Measurements from ENCODE around the gene FAM107B.
"Not testable (repeated sequence)": the region's sequence is repeated elsewhere in the genome, so short reads cannot be mapped to it uniquely, and the experiment has no call there.

Gene FAM107B

GRCh38 chr10:14600065-14600464 lies 174.6 kb downstream of the FAM107B start:
- no peak for DNase-seq (ENCODE audit: low read depth)

GRCh38 chr10:14598809-14599764 lies 175.6 kb downstream of the FAM107B start:
- no peak for DNase-seq (ENCODE audit: low read depth)

- no peak for DNase-seq (ENCODE audit: low read depth)
Measured at GRCh38 chr10:14595526-14596182, 179.0 kb downstream of the FAM107B start.

GRCh38 chr10:14594878-14595525 lies 179.7 kb downstream of the FAM107B start:
- no peak for DNase-seq (ENCODE audit: low read depth)

GRCh38 chr10:14593806-14594205 lies 180.9 kb downstream of the FAM107B start:
- no peak for DNase-seq (ENCODE audit: low read depth)

GRCh38 chr10:14592566-14592965 lies 182.1 kb downstream of the FAM107B start:
- no peak for DNase-seq (ENCODE audit: low read depth)

- DNase-seq (ENCODE audit: low read depth) = no peak
Measured at GRCh38 chr10:14592026-14592425, 182.7 kb downstream of the FAM107B start.

- DNase-seq (ENCODE audit: low read depth) = not testable (repeated sequence)
Measured at GRCh38 chr10:14588938-14589294, 185.8 kb downstream of the FAM107B start.

- peak; percentile 81 for DNase-seq (ENCODE audit: low read depth)
Measured at GRCh38 chr10:14588084-14588937, 186.4 kb downstream of the FAM107B start.

- DNase-seq (ENCODE audit: low read depth) = no peak
Measured at GRCh38 chr10:14587540-14588083, 187.1 kb downstream of the FAM107B start.

GRCh38 chr10:14586901-14587300 lies 187.8 kb downstream of the FAM107B start:
- DNase-seq (ENCODE audit: low read depth) = no peak

GRCh38 chr10:14585287-14586193 lies 189.2 kb downstream of the FAM107B start:
- no peak for DNase-seq (ENCODE audit: low read depth)

GRCh38 chr10:14584661-14585060 lies 190.0 kb downstream of the FAM107B start:
- DNase-seq (ENCODE audit: low read depth) = no peak

- no peak for DNase-seq (ENCODE audit: low read depth)
Measured at GRCh38 chr10:14583967-14584366, 190.7 kb downstream of the FAM107B start.

GRCh38 chr10:14583252-14583651 lies 191.4 kb downstream of the FAM107B start:
- no peak for DNase-seq (ENCODE audit: low read depth)

- DNase-seq (ENCODE audit: low read depth) = no peak
Measured at GRCh38 chr10:14581553-14582321, 193.0 kb downstream of the FAM107B start.

GRCh38 chr10:14580671-14581332 lies 193.9 kb downstream of the FAM107B start:
- DNase-seq (ENCODE audit: low read depth) = no peak

- DNase-seq (ENCODE audit: low read depth) = no peak
Measured at GRCh38 chr10:14579405-14579804, 195.3 kb downstream of the FAM107B start.

Data from stromal cell of bone marrow (primary cell).